GF-D8 (cell line): ENCODE data around the gene PTCD2.
"Not testable (repeated sequence)": the region's sequence is repeated elsewhere in the genome, so short reads cannot be mapped to it uniquely, and the experiment has no call there.

Experiments used
- DNase-seq: peaks from one replicate; lab custom pipeline; 2025; lab: John Stamatoyannopoulos, UW

PTCD2 gene

DNA sequence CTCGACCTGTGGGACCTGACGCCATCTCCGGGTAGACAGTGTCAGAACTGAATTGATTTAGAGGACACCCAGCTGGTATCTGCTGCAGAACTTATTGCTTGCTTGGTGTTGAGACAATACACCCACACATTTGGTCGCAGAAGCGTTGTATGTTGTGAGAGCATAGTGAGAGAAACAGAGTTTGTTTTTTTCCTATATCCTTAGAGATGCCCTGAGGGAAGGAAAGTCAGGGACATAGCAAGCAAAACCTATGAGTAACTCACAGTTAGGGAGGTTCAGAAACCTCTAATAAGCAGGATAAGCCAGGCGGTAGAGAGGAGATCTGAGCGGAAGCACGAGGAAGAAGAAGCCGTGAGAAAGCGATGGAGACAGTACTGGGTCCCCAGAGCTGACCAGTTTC, 59.8 kb downstream of the PTCD2 start:
- DNase-seq, result no peak

DNA sequence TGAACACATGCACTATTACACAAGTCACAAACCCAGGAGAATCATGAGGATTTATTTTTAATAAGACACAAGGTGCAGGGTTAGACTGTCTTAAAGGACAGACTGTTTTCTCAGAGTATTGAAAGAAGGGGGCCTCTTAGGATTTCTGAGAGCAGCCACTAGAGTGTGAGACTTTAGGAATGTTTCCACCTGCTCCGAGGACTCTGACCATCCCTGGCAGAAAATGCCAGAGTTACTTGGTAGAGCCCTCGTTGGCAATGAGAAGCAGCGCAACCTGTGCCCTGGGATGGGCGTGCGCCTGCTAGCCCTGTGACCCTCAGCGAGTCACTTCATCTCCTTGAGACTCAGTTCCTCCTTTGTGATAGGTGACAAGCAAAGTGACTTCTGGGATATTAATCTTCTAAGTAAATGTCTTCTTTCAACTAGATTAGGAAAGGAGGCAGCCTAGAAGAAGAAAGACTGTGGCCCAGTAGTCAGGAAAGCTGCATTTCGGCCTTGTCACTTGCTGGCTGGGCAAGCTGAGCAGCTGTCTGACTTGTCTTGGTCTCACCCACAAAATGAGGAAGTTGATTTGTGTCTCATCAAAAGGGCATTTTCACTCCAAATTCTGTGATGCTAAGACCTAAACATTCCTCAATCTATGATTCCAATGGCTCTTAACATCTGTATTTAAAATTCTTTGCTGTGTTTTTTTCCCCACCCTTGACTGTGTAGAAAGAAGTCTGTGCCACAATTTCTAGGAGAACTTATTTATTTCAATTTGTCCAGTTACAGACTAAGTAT, 60.5 kb downstream of the PTCD2 start:
- DNase-seq, result no peak

DNA sequence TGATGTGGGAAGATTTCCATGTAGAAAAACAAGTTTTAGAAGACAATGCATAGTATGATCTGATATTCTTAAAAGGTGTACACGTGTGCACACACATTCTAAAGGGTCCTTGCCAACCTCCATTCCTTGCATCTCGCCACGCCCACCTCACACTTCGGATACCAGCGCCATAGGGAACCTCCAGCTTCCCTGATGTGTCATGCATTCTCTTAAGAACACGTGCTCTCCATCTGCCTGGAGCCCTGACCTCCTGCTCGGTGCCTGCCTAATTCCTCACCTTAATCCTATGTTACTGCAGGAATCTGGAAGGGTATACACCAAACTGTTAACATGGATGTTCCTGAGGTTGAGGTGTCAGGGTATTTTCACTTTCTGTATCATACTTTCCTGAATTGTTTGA, 63.1 kb downstream of the PTCD2 start:
- DNase-seq, result no peak

DNA sequence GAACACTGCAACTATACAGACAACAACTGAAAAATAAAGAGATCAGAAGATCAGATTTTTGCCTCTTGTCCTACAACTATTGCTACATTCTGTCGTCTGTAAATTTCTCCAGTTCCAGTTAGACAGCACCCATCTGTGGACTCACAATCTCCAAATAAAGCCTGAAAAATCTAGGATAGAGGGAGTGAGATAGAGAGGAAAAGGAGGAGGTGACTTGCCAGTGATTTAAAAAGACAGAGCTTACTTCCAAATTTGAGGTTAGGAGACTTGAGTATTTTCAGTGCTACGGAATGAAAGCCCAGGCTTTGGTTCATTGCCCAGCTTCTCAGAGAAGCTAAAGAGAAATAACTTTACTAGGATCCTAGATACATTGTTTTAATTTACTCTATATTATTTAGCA, 63.6 kb downstream of the PTCD2 start:
- no peak for DNase-seq

DNA sequence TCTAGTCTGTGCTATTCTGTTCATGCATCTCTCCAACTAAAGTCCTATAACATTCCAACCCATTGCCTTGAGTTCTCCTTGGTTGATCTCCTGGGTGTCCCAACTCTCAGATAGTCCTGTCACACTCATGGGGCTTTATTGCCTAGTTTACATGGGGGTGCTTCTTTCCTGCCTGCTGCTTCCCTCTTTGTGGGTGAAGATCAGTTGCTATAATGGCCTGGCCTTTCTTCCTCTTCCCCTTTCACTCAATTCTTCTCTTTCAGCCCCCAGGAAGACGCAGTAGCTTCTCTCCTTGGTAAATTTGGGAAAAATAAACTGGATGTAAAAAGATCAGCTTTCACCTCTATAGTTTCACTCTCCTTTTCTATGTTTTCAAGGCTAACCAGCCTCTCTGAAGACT, 66.5 kb downstream of the PTCD2 start:
- peak; percentile 4 for DNase-seq

DNA sequence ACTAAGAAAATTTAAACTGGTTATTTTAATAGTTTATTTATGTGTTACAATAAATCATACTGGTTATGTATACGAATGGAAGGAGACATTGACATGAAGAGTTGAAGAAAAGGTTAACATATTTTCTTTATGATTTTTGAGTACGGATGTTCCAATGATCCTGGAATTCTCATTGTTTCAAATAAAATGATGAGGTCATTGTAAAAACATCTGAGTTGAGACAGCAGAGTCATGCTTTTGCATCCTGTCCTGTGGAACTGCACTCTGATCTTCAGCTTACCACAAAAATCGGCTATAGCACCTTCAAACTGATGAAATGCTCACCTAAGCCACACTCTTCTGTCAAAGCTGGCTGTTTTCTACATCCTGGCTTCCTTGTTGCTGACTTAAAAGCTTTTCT, 67.8 kb downstream of the PTCD2 start:
- DNase-seq, result no peak

DNA sequence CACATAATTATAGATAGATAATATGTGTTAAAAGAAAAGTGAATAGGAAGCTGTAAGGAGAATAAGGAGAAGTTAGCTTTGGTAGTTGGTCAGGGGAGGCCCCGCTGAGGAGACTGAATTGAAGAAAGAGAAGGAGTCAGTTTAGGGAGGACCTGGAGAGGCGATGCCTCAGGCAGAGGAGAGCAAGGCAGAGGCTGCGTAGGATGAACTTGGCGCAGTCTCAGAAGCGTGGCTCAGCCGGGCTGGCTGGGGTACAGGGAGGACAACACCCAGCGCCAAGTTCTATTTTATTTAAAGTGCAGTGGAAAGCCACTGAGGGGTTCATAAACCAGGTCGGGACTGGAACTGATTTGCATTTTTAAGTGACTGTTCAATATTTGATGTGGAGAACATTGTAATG, 68.5 kb downstream of the PTCD2 start:
- no peak for DNase-seq

DNA sequence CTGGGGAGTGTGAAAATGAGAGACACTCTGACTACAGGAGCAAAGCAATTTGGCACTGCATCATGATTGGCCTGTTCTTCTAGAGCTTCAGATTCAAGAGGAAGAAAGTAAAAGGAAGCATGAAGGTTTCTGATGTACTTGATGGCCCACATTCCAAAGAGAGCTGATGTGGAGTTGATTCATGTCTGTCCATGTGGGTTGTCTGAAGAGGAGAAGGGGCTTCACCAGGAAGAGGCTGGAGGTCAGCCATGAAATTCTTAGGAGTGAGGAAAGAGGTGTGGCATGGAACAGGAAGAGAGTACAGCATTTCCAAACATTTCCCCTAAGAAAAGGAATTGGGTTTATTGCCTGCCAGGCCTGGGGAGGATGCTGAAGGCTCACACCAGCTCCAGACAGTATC, 70.7 kb downstream of the PTCD2 start:
- DNase-seq, result no peak

DNA sequence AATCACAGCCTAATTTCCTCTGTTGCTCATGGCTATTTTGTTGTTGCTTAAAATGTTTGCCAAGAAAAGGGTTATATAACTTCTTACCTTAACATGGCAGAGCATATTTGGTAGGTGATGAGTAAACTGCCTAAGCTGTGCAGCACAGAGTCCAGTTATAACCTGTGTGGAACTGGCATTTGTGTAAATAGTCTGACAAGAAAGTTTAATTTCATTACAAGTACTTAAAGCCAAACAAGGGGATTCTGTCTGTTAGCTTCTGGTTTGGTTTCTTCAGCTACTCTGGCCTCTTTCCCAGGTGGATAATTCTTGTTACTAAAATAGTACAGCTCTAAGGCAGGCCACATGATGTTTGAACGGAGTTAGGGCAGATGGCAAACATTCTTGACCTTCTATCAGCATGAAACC, 72.2 kb downstream of the PTCD2 start:
- no peak for DNase-seq

DNA sequence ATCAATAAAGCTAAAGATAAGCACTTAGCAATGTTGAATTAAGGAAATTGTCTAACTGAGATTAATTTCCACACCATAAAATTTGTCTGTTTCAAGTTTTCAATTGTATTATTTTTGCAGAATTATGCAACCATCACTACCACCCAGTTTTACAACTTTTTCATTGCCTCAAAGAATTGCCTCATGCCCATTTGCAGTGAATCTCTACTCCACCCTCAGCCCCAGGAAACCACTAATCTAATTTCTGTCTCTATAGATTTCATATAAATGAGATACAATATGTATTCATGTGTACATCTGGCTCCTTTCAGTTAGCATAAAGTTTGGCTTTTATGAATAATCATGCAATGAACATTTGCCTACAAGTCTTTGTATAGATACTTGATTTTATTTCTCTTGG, 72.9 kb downstream of the PTCD2 start:
- DNase-seq, result no peak

DNA sequence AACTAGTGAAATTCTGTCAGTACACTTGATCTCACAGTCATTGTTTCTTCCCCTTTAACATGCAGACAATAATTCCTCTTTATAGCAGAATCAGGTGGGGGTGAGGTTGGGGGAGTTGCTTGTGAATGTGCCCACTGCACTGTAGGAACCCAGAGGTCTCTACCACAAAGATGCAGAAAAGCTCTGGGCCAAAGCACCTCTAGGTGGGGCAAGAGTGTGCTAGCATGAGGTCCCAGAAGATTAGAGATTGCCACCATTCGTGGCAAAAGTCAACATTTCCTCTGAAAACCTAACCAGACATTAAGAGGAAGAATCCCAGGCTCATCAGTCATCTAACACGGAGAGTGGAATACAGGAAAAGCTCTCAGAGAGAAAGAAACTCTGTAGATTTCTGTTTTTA, 74.5 kb downstream of the PTCD2 start:
- DNase-seq, result no peak

DNA sequence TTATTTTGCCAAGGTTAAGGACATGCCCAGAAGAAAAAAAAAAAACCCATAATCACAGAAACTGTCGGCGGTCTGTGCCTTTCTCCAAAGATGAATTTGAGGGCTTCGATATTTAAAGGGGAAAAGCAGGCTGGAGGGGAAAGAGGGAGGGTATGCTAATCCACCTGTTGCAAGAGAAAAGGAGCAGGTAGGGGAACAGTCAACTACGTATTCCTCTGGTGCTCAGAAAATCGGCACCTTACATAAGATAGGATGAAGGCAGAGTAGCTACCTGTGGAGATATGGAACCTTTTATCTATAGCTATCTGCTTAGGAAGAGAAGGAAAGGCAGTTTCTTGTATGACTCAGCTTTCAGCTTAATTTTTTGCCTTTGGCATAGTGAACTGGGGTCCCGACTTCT, 77.7 kb downstream of the PTCD2 start:
- DNase-seq, result no peak

DNA sequence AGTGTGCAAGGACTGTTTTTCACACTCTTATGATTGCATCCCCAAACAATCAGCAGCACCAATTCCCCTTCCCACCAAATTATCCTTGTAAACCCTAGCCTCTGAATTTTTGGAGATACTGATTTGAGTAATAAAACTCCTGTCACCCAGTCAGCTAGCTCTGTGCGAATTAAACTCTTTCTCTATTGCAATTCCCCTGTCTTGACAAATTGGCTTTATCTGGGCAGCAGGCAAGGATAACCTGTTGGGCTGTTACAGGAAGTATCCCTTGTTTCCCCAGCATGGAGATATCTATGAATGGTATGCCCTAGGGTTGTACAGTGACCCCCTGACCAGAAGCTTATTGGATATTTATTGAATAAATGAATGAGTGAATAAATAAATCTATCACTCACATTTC, 80.8 kb downstream of the PTCD2 start:
- DNase-seq, result no peak

DNA sequence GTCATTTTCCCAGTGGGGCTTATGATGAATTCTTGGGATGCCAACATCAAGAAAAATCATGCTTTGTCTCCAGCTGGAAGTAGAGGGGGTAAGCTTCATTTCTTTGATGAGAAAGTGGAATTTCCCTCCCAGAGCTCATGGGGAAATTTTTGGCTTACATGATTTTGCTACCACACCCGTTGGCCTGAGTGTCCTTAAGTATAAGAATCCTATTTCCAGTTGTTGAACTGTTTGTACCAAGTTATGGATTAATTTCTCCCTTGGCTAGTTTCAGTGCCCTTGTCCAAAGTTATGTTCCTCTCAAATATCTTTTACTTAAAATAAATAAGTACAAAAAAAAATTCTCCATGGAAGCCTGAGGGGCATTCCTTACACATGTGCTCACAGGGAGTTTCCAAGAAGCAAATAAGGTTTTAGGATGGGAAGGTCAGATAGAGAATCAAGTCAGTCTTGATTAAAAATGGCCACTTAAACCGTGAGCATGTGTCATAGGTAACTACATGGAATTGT, 82.3 kb downstream of the PTCD2 start:
- DNase-seq, result no peak

DNA sequence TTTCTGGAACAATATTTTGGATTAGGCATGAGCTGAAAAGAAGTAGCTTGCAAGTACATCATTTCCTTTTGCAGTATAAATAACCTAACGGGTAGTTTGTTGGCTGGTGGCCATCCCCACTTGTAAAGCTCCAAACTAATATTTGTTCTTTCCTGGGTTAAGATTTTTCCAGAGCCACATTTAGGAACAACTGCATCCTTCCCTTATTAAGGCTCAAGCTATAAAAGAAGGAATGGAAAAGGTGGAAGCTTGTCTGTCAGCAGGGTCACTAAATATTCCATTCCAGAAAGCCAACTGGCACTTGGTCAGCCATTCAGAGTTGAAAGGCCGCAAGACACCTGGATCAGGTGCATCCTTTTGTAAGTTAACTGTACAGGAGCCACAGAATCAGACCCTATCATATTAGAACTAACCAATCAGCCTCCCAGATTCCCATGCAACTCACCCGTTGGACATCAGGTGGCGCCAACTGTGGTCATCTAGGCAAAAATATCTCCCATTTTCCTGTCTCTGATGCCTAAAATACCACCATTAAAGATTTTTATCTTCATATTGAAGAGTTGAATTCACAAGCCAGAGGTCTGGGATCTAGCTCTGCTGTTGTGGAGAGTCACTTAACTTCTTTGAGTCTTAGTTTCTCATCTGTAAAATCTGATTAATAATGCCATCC, 82.9 kb downstream of the PTCD2 start:
- no peak for DNase-seq

DNA sequence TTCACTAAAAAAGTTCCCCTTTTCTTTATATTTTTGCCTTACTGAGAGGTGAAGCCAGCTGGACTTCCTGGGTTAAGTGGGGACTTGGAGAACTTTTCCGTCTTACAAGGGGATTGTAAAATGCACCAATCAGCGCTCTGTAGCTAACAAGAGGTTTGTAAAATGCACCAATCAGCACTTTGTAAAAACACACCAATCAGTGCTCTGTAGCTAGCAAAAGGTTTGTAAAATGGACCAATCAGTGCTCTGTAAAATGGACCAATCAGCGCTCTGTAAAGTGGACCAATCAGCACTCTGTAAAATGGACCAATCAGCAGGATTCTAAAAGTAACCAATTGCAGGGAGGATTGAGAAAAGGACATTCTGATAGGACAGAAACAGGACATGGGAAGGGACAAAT, 84.6 kb downstream of the PTCD2 start:
- not testable (repeated sequence) for DNase-seq

DNA sequence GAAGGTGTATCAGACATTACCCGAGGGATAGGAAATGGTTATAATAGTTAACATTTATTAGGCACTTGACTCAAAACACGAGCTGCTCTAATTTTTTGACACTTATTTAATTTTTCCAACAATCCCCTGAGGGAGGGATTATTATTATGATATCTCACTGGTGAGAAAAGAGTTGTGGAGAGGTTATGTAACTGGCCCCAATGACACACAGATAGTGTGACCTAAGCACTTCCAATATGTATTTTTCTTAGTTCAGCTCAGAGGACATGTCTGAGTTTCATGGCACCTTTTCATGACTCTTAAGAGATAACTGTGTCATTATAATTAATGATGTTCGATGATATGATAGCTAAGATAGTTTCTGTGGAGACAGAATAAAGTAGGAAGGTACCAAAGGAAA, 86.9 kb downstream of the PTCD2 start:
- DNase-seq, result no peak

DNA sequence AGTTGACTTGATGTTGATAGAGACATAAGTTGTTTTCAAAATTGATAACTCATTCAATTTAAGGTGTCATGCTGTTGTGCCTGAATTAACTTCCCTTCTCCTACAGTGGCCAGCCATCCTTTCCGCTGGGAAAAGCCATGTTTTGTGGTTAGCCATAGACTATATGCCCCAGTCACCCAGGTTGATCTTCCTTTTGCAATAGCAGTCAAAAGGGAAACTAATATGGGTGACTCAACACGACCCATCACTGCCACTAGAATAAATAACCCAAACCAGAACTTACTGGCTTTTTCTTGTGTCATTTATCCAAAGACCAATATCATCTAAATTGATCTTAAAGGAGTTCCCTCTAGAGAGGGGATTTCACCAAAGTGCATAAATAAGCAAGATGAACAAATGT, 87.4 kb downstream of the PTCD2 start:
- no peak for DNase-seq

DNA sequence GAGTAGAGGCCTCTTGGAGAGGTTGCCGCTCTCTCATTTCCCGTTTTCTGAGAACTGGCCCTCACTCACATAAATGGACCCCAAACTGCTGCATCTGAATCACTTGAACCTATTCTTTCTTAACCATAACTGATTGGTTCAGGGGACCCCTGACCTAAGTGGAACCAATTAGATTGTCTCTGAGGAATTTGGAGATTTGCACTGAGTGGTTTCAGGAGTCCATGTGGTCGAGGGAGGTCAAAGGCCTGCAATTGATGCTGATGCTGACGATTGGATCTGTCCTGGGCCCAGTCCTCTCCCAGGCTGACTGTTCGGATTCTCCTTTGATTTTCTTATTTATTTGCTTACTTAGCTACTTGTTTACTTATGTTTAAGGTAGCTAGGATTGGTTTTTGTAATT, 88.0 kb downstream of the PTCD2 start:
- no peak for DNase-seq

DNA sequence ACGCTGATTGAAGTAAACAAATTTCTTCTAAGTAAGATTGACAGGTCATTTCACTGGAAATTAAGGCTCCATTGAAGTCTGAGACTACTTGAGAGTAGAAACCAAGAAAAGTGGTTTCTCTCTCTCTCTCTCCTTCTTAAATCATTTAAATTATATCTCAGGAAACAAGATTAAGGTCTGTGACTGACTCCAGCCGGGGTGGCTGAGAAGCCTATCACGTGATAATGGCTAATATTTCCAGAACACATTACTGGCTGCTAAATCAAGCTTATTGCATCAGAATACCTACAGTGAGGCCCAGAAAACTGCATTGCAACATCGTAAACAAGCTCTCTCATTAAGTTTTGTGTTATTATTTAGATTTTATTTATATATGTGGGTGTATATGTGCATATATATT, 88.4 kb downstream of the PTCD2 start:
- no peak for DNase-seq

DNA sequence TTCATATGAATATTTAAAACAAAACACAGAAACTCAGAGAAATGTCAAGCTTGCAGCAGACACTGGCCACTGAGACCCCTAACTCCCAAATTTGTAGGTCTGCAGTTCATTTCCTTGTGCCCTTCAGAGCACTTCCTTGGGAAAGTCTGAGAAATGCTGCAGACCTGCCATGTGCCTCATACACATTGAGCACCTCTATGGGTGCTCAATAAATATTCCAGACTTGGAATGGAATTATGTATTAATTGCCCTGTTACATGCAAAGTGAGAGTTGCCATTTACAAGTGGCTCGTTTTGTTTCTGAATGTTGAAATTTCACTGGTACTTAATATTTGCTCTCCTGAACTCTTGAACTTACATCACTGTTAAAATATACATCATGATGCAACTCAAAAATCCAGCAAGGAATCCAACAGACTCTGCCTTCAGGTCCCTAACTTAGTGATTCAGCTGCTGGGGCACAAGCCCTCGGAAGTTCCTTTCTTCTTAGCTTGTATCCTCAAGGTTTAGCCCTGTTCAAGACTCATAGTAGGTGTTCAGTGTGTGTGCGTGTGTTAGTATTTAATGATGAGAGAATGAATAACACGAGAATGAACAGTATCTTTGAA, 90.6 kb downstream of the PTCD2 start:
- no peak for DNase-seq

DNA sequence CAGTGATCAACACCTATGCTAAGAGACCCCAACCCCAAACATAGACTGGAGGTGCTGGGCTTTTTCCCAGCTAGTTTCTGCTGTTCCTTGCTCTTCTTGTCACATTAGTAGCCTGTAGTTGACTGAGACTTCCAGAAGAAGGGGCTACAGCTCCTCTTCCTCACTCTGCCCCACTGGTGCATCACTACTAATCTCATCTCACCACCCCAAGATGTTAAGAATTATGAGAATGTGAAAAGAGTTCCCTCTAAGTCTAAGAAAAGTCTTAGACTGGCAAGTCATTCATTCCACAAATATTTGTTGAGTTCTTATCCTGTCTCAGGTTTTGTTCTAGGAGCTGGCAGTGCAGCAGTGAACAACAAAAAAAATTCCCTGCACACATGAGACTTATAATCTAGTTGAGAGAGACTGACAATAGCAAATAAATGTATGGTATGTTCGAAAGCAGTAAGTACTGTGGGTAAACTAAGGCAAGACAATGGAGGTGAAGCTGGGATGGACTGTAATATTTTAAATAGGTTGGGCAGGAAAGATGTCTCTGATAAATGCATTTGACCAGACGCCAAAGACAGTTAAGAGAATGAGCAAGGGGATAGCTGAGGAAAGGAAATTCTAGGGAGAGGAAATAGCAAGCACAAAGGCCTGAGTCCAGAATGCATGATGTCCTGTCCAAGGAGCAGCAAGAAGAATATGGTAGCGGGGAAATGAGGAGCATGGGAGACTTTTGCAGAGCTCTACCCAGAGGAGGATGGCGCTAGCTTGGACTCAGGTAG, 92.3 kb downstream of the PTCD2 start:
- DNase-seq, result no peak
